GM19455 (cell line): ENCODE results near the gene AHRR.
"Not testable (repeated sequence)": the region's sequence is repeated elsewhere in the genome, so short reads cannot be mapped to it uniquely, and the experiment has no call there.

Experiments
- ATAC-seq: cut with Tn5 transposase; IDR thresholded peaks from one replicate; pipeline ENCODE4 v1.9.1; 2021; ENCODE audit not compliant: unreplicated experiment

Gene AHRR

DNA sequence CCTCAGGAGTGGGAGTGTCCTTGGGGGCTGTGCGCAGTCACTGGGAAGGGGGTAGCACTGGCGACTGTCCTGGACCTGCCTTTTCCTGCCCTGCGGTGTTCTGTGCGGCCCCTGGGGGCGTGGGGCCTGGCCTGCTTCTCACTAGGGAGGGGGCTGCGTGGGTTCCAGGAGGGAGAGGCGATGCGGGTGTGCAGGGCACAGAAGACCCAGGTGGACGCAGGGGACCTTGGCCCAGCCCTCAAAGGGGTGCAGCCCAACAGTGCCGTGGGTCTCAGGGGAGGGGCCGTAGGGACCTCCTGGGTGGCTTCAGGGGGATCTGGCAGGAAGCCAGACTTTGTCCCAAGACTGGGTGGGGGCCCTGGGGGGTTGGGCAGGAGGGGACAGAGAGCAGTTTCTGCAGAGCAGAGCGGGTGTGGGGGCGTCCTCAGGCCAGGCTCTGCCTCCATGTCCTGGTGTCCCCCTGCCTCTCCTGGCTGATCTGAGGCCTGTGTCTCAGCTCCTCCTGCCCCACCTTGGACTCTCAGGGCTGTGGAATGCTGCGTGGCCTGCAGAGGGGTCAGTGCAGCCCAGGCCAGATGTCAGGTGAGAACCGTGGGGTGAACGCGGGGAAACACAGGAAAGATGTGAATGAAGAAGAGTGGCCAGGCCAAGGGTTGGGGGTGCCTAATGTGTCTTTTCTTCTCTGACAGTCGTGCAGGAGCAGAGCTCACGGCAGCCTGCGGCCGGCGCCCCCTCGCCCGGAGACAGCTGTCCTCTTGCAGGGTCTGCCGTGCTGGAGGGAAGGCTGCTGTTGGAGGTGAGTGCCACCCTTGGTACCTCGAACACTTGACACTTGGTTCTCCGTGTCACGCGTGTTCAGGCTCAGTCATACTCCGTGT lies 54.6 kb downstream of the AHRR start:
- no peak for ATAC-seq

DNA sequence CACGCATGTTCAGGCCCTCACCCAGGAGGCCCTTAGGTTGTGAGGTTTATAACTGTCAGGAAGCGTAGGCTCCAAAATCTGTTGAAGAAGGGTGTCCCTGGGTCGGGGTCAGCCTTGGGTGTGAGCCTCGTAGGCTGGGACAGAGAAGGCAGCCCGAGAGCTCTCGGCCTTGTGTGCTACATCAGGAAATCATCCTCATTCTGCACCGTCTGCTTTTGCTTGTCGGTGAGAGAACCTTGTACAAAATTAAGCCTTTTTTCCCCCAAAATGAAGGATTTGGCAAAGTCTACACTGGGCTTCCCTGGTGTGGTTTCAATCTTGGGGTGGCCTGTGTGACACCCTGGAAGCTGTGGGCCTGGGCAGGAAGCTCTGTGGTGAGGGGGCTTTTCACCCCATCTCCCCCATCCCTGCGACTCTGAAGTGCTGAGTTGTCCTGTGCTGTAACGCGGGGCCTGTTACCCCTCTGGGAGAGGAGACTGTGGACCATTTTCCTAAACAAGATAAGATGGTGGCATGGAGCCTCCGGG lies 55.3 kb downstream of the AHRR start:
- ATAC-seq = no peak

GRCh38 chr5:377326-377981 lies 55.9 kb downstream of the AHRR start:
- no peak for ATAC-seq

- no peak for ATAC-seq
These were observed 56.9 kb downstream of the AHRR start for GRCh38 chr5:378301-378891.

DNA sequence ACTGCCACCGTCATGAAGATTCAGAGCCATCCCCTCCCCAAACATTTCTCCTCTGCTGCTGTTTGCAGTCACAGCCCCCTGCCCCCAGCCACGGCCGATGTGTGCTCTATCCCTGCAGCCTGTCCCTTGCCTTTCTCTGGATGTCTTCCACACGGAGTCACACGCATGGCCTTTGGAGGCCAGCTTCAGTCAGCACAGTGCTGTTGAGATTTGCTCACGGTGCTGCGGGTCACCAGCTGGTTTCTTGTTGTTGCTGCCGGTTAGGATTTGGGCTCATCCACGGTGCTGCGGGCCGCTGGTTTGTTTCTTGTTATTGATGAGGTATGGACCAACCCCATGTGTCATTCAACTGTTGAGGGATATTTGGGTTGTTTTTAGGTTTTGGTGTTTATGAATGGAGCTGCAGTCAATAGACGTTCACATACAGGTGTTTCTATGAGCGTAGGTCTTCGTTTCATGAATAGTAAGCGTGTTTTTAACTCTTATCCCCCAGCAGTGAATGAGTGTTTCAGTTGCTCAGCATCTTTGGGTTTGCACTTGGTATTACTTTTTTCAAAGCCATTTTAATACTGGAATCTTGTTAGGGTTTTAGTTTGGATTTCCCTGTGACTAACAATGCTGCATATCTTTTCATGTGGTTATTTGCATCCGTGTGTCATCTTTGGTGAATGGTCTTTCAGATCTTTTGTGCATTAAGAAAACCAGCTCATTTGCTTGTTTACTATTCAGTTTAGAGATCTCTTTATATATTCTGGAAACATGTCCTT lies 57.6 kb downstream of the AHRR start:
- no peak for ATAC-seq

DNA sequence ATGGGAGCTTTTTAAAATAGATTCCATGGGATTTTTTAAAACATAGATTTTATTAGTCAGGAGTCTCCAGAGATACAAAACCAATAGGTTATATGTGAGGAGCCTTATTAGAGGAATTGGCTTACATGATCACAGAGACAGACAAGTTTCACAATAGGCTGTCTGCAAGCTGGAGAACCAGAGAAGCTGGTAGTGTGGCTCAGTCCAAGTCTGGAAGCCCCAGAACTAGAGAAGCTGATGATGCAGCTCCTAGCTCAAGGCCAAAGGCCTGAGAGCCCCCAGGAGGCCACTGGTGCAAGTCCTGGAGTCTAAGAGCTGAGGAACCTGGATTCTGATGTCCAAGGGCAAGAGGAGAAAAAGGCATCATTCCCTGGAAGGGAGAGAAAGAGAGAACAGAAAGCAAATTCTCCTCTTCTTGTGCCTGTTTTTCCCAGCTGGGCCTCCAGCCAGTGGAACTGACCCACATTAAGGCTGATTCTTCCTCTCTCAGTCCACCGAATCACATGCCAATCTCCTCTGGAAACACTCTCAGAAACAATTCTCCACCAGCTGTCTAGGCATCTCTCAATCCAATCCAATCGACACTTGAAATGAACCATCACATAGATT lies 59.3 kb downstream of the AHRR start:
- ATAC-seq = no peak

- ATAC-seq = no peak
These were observed 61.6 kb downstream of the AHRR start for GRCh38 chr5:383066-383465.

DNA sequence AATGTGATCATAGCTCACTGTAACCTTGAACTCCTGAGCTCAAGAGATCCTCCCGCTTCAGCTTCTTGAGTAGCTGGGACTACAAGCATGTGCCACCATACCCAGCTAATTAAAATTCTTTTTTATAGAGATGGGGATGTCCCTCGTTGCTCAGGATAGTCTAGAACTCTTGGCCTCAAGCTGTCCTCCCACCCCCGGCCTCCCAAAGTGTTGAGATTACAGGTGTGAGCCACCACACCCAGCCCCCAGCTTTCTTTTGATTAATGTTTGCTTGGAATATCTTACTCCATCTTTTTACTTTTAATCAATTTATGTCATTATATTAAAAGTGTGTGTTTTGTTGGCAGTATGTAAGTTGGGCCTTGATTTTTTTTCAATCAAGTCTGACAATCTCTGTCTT lies 62.1 kb downstream of the AHRR start:
- no peak for ATAC-seq

- ATAC-seq = not testable (repeated sequence)
These were observed 63.1 kb downstream of the AHRR start for GRCh38 chr5:384576-384975.

GRCh38 chr5:385321-385720 lies 63.8 kb downstream of the AHRR start:
- no peak for ATAC-seq

DNA sequence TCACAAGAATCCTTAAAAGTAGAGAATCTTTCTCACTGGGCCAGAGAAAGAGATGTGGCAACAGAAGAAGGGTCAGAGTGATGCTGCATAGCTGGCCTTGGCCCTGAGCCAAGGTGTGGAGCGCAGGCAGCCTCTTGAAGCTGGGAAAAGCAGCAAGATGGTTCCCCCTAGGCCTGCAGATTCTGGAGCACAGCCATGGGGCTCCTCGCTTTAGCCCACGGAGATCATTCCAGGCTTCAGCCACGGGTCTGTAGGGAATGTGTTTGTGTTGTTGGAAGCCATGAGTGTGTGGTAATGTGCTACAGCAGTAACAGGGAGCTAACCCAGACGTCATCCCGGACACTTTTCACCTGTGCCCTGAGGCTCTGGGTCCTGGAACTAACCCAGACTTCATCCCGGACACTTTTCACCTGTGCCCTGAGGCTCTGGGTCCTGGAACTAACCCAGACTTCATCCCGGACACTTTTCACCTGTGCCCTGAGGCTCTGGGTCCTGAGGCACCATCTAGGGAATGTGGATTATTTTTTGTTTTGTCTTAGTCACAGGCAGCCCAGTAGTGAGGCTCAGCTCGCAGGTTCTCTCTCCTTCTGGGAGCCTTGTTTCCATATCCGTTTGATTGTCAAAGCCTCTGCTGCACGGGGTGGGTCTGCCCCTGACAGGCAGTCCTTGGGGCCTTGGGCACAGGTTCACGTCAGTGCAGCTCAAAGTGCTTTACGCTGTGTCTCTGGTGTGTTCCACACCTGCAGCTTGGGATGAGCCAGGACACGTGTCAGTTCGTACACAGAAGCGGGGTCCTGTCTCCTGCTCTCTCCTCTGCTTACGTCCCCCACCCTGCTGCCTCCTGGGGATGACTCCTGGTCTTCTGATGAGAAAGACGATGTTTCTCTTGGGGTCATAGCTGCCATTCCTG lies 65.2 kb downstream of the AHRR start:
- ATAC-seq = no peak

- no peak for ATAC-seq
These were observed 66.2 kb downstream of the AHRR start for GRCh38 chr5:387491-388265.

DNA sequence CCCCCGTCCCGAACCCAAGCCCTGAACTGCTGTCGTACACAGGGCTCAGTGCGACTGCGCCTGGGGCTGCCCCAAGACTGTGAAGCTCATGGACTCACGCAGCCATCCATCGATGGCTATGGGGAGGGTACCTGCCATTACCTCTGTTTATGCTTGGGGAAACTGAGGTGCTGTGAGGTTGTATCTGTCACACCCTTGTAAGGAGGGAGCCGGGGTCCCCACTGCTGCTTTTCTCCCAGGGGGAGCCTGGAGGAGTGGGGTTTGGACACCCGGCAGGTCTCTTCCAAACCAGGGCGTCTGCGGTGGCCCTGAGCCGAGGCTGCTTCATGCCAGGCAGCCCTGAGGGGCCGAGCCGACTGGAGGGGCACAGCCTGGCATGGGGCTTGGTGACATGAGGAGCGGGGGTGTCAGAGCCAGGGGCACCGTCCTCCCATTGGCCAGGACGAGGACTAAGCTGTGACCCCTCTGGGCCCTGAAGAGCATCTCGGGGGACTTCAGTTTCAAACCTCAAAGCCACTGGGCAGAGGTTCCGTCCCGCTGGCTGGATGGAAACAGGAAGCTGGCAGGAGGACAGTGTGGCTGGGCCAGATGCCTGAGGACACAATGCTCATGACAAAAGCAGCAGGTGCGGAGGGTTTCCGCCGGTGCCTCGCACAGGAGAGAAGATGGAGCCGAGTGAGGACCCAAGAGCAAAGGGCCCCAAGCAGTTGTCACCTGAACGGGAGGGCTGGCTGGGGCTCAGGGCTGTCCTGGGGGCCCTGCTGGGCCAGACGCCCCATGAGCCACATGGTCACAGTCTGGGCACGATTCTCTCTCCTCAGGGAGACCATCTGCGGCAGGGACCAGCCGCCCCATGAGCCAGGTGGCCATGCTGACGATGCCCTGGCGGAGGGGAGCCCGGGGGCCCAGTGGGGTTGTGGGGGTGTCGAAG lies 67.0 kb downstream of the AHRR start:
- no peak for ATAC-seq

DNA sequence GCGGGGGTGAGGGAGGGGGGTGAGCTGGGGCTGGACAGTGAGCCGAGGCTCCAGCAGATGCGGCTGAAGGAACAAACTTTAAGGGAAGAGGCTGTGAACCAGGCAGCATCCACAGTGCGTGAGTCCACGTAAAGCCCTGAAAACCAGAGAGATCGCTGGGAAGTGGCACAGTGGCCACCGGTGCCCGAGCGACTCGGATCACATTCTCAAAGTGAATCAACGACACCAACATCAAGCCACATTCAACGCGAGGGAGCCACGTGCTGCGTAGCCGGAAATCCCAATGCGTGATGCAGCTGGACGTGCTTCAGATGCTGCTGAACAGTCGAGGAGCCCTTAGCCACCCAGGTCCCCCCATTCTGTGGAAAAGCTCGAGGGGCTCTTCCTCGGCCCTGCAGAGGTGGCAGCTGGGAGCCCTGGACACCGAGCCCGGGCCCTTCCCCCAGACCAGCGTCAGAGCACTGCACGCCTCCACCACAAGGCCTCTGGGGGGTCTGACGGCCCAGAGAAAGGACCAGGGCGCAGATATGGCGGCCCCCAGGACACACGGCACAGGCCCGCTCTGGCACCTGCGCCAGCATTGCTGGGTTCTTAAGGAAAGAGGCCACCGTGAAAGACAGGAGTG lies 67.8 kb downstream of the AHRR start:
- no peak for ATAC-seq

GRCh38 chr5:389891-390622 lies 68.5 kb downstream of the AHRR start:
- no peak for ATAC-seq

- ATAC-seq = no peak
These were observed 69.3 kb downstream of the AHRR start for GRCh38 chr5:390623-391491.
